HG02623 (cell line): ENCODE measurements around the gene DENND4B.

Experiments used
- ATAC-seq: cut with Tn5 transposase; IDR thresholded peaks from one replicate; pipeline ENCODE4 v1.9.1; 2021; ENCODE audit warnings: moderate library complexity; ENCODE audit not compliant: unreplicated experiment

DENND4B gene

GRCh38 chr1:153888533-153888932 is 58.0 kb downstream of the DENND4B start:
- no peak for ATAC-seq

- no peak for ATAC-seq
Observed at GRCh38 chr1:153886127-153886526, 60.4 kb downstream of the DENND4B start.

- no peak for ATAC-seq
Observed at GRCh38 chr1:153883223-153883622, 63.3 kb downstream of the DENND4B start.

- ATAC-seq, result no peak
Observed at GRCh38 chr1:153882296-153882912, 64.1 kb downstream of the DENND4B start.

GRCh38 chr1:153881751-153882150 is 64.8 kb downstream of the DENND4B start:
- no peak for ATAC-seq

GRCh38 chr1:153880962-153881361 is 65.6 kb downstream of the DENND4B start:
- ATAC-seq, result no peak

- ATAC-seq, result no peak
Observed at GRCh38 chr1:153880024-153880423, 66.5 kb downstream of the DENND4B start.
